Esophagus muscularis mucosa (tissue), 4 donors: ENCODE results near the gene BRD7. TPM values are rescaled to one million over a fixed set of nuclear protein-coding genes. Genes with fewer than 3 reads are reported as not detected.

Experiments used
- DNase-seq: peaks from one replicate; pipeline ENCODE4 v3.0.0-alpha.2; 2017; ENCODE audit errors: extremely low spot score
- H3K27ac ChIP-seq, 4 donors: fragments of 200-600 bp; sonication (generic); replicated peaks in 1 of 4; 1 replicate in 3 of 4; 2 replicates in 1 of 4; pipeline ENCODE4 v1.5.1; 2016 to 2019; ENCODE audit warnings: mild to moderate bottlenecking in 1 of 4
- H3K27me3 ChIP-seq, 4 donors: fragments of 200-600 bp; sonication (generic); one replicate each; pipeline versions ENCODE4 v1.5.1 to v1.6.0; 2016 to 2019
- H3K36me3 ChIP-seq, 4 donors: fragments of 200-600 bp; sonication (generic); one replicate each; pipeline ENCODE4 v1.5.1; 2016 to 2019
- H3K4me1 ChIP-seq, 4 donors: fragments of 200-600 bp; sonication (generic); one replicate each; pipeline ENCODE4 v1.5.1; 2016 to 2019
- H3K4me3 ChIP-seq, 4 donors: fragments of 200-600 bp; sonication (generic); 1 replicate in 2 of 4; 2 replicates in 2 of 4; pipeline ENCODE4 v1.5.1; 2016 to 2019; ENCODE audit warnings: mild to moderate bottlenecking in 4 of 4, moderate library complexity in 1 of 4
- H3K9me3 ChIP-seq, 4 donors: fragments of 200-600 bp; sonication (generic); 1 replicate in 3 of 4; 2 replicates in 1 of 4; pipeline ENCODE4 v1.5.1; 2016 to 2019
- CTCF ChIP-seq, 3 experiments: fragments of 200-600 bp in 2 of 3; fragments of 450-650 bp in 1 of 3; sonication (generic) in 2 of 3; IDR thresholded peaks; one replicate each; pipeline ENCODE4 v1.5.1; 2017 to 2019; ENCODE audit warnings: antibody characterized with exemption in 3 of 3, mild to moderate bottlenecking in 2 of 3, moderate library complexity in 1 of 3
- EP300 ChIP-seq: sonication (generic); formaldehyde crosslinking; IDR thresholded peaks from one replicate; pipeline ENCODE4 v1.6.1; 2017; ENCODE audit warnings: antibody characterized with exemption
- POLR2A ChIP-seq: fragments of 450-650 bp; IDR thresholded peaks from one replicate; pipeline ENCODE4 v1.6.1; 2017; ENCODE audit warnings: antibody characterized with exemption, moderate library complexity, mild to moderate bottlenecking, low read depth
- POLR2AphosphoS5 ChIP-seq, 2 donors: sonication (generic); formaldehyde crosslinking; IDR thresholded peaks; one replicate each; pipeline ENCODE4 v1.6.1; 2017; ENCODE audit warnings: antibody characterized with exemption in 2 of 2
- WGBS: methylation state at CpG from one replicate; pipeline ENCODE4 v1.1.5; 2018; 5-methylcytosine and 5-hydroxymethylcytosine counted together
- intact Hi-C: fragments of 100-400 bp; cut with DNase I; formaldehyde crosslinking; loops from one replicate; pipeline ENCODE4 v1.15.1; 2023
- total RNA-seq, 4 donors: library from RNA; depleted of rRNA; stranded (reverse); fragments of >200 nt; gene quantifications; one replicate each; pipeline versions ENCODE4 v1.1.0 to v1.2.1, GENCODE V29; 2016

BRD7 gene
- total RNA-seq, 4 donors from 2014 or later: 49.5 to 68.1 (median 56.5) TPM

DNA sequence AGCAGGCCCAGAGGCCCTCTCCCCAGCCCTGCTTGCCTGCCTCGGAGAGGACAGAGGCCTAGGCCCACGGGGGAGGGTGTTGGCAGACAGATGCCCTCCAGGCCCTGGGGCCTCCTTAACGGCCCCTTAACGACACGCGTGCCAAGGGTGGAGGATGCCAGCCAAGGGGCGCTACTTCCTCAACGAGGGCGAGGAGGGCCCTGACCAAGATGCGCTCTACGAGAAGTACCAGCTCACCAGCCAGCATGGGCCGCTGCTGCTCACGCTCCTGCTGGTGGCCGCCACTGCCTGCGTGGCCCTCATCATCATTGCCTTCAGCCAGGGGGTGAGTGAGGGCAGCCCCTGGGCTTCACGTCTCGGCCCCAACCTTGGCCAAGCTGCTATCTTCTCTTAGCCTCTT is 80.8 kb downstream of the BRD7 start:
- H3K27ac ChIP-seq: no peak overlapping the region
- 93% methylated on average over 17 of the region's 17 CpGs for WGBS
- no peaks in the 10 kb centered on the region for H3K27me3 ChIP-seq
- H3K36me3 ChIP-seq: peaks cover 0 to 24% (median 2%) of the 10 kb centered on the region in 4 donors
- DNase-seq: no peak
- no peak overlapping the region for H3K4me3 ChIP-seq
- intact Hi-C loops: no loop called here
- TF ChIP-seq POLR2AphosphoS5 (IDR thresholded peaks at IDR 0.05) (no peak), POLR2A (no peak), EP300 (no peak), CTCF (IDR thresholded peaks at IDR 0.05) (no peak)
- H3K9me3 ChIP-seq: peaks cover 0 to 6% (median 0%) of the 10 kb centered on the region in 4 donors
- peaks cover 0 to 23% (median 16%) of the 10 kb centered on the region in 4 donors for H3K4me1 ChIP-seq

DNA sequence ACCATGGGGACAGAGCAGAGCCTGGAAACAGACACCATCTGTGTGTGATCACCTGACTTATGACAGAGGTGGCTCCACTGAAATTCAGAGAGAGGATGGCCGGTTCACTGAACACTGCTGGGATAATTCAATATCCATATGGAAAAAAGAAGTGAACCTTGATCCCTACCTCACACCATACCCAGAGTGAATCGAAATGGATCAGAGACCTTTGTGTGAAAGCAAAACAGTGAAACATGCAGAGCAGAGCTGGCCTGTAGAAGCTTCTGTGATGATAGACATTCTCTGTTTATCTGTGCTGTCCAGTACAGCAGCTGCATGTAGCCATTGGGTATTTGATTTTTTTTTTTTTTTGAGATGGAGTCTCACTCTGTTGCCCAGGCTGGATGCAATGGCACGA is 82.1 kb downstream of the BRD7 start:
- Histone ChIP-seq H3K4me1 (peaks cover 0 to 32% (median 22%) of the 10 kb centered on the region in 4 donors), H3K27me3 (no peaks in the 10 kb centered on the region), H3K36me3 (peaks cover 0 to 18% (median 0%) of the 10 kb centered on the region in 4 donors), H3K4me3 (no peak overlapping the region), H3K9me3 (peaks cover 0 to 6% (median 0%) of the 10 kb centered on the region in 4 donors), H3K27ac (no peak overlapping the region)
- WGBS: 91% methylated on average over 3 of the region's 3 CpGs
- no peak for DNase-seq
- intact Hi-C loops: no loop called here
- no peak for TF ChIP-seq CTCF (IDR thresholded peaks at IDR 0.05)
- no peak for TF ChIP-seq POLR2AphosphoS5 (IDR thresholded peaks at IDR 0.05)
- TF ChIP-seq POLR2A: no peak
- TF ChIP-seq EP300: no peak

DNA sequence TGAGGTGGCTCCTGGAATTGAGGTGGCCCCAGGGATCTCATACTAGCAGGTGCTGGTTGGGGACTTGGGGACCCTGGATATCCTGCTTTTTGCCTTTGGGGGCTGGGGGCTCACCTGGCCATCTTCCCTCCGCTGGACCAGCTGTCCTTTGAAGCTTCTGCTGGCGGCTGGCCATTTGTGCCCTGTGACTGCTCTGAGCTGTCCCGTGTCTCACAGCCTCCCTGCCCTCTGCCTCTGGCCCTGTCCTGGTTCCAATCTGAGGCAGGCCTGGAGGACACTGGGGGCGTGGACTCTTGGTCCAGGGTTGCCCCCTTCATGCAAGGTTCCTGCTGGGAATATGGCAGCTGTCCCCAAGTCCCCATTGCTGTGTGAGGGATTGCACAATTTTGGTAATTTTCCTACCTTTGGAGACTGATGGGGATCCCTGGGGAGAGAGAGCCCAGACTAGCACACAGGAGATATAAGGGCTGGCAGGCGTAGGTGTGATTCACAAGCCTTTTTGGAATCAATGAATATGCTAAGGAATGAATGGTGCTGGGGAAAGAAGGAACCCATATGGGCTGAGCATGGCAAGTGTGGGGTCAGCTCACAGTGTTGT is 83.3 kb downstream of the BRD7 start:
- TF ChIP-seq POLR2AphosphoS5 (IDR thresholded peaks at IDR 0.05) (no peak), POLR2A (no peak), EP300 (no peak), CTCF (IDR thresholded peaks at IDR 0.05) (no peak)
- intact Hi-C loops: no loop called here
- no peak overlapping the region for H3K4me3 ChIP-seq
- H3K9me3 ChIP-seq: peaks cover 0 to 6% (median 0%) of the 10 kb centered on the region in 4 donors
- H3K36me3 ChIP-seq: peaks cover 0 to 10% (median 0%) of the 10 kb centered on the region in 4 donors
- H3K27me3 ChIP-seq: no peaks in the 10 kb centered on the region
- 85% methylated on average over 5 of the region's 5 CpGs for WGBS
- H3K4me1 ChIP-seq: peaks cover 0 to 41% (median 26%) of the 10 kb centered on the region in 4 donors
- H3K27ac ChIP-seq: no peak overlapping the region
- DNase-seq: no peak

DNA sequence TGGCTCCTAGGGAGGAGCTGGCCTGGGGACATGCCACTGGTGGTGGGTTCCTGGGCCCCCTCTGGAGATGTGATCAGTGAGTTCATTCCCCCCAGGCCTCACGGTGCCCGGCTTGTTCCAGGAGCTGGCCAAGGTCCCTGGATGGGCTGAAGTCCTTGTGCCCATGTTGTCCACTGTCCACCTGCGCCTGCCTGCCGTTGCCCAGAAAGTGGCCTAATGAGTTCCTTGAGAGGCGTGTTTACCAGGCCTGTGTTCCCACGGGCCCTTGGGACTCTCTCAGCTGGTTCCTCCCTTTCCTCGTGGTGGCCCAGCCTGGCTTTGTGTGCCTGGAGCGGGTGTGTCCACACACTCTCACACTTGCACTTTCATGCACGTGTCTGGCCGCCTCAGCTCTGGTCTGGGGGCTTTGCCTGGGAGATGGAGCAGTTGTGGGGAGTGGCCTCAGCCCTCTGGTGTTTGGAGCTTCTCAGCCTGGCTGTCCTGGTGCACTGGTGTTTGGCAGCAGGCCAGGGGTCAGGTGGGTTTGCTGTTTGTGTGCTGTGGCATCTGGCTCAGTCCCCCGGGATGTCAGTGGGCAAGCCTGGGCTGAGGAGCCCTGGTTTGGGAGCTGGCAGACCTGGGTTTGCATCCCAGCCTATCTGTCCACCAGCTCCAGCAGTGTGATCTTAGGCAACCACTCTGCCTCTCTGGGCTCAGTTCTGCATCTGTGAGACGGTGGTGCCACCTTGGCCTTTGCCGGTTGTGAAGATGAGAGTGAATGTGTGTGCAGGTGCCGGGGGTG is 84.5 kb downstream of the BRD7 start:
- no peak for DNase-seq
- peaks cover 0 to 41% (median 26%) of the 10 kb centered on the region in 4 donors for H3K4me1 ChIP-seq
- intact Hi-C loops: no loop called here

More for the DNA sequence above, 84.5 kb downstream of the BRD7 start:
- WGBS: 54% methylated on average over 13 of the region's 14 CpGs
- peaks cover 0 to 6% (median 0%) of the 10 kb centered on the region in 4 donors for H3K9me3 ChIP-seq
- TF ChIP-seq EP300 (no peak), POLR2A (no peak), CTCF (IDR thresholded peaks at IDR 0.05) (no peak), POLR2AphosphoS5 (IDR thresholded peaks at IDR 0.05) (no peak)
- H3K36me3 ChIP-seq: peaks cover 0 to 3% (median 0%) of the 10 kb centered on the region in 4 donors
- no peak overlapping the region for H3K4me3 ChIP-seq
- no peaks in the 10 kb centered on the region for H3K27me3 ChIP-seq
- no peak overlapping the region for H3K27ac ChIP-seq
